Measurements from ENCODE around the gene REM1.

DNA sequence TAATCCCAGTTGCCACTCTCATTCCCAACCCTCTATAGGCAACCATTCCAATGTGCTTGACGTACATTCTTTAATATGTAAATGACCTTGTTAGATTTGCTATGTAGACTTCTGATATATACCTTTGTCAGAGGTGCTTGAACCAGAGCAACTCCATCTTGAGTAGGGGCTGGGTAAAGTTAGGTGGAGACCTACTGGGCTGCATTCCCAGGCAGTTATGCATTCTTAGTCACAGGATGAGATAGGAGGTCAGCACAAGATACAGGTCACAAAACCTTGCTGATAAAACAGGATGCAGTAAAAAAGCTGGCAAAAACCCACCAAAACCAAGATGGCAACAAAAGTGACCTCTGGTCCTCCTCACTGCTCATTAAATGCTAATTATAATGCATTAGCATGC lies 30.8 kb downstream of the REM1 start:
- TF ChIP-seq, protein P1, sequence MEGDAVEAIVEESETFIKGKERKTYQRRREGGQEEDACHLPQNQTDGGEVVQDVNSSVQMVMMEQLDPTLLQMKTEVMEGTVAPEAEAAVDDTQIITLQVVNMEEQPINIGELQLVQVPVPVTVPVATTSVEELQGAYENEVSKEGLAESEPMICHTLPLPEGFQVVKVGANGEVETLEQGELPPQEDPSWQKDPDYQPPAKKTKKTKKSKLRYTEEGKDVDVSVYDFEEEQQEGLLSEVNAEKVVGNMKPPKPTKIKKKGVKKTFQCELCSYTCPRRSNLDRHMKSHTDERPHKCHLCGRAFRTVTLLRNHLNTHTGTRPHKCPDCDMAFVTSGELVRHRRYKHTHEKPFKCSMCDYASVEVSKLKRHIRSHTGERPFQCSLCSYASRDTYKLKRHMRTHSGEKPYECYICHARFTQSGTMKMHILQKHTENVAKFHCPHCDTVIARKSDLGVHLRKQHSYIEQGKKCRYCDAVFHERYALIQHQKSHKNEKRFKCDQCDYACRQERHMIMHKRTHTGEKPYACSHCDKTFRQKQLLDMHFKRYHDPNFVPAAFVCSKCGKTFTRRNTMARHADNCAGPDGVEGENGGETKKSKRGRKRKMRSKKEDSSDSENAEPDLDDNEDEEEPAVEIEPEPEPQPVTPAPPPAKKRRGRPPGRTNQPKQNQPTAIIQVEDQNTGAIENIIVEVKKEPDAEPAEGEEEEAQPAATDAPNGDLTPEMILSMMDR (conservative IDR thresholded peaks at IDR 0.05): no peak
- TF ChIP-seq EZH2 (IDR thresholded peaks at IDR 0.05; ENCODE audit: low read depth): no peak

Data from PC-9 (cell line).